ENCODE measurements around the gene ST3GAL4.

DNA sequence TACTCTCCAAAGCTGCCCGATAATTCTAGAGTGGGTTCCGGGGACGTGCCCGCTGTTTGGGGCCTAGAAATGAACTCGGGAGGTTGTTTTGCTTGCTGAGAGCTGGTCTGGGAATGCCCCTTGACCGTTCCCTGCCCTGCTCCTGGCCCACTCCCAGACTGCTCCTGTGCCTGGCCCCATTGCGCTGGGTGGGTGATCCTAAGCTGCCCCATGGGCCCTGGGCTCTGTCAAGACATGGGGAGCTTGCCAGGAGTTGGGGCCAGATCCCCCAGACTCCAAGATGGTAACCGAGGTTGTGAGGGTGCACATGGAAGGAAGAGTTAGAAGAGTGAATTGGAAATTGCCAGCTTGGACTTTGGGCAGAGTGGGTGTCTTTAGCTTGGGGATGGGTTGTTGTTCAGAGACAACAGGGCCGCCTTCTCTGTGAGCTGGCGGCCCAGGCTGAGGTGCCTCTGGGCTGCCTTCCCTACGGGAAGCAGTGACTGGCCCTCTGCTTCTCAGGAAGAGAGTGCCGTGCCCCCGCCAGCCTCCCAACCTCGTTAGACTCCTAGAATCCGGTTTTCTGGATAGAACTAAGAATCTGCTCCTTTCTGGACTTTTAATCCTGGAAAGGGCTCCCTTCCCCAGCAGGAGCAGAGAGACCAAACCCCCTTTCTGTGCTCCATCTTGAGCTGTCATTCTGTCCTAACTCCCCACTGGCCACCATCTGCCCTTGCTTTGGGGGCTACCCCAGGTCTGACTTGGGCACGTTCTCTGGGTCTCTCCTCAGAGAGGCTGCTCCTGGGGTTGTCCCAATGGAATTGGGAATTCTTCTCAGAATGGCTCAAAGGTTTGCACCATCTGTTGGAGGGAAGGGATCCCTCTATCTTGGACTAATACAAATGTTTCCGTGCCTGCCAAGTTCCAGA, 1.8 kb downstream of the ST3GAL4 start:
- TF ChIP-seq, protein P1, sequence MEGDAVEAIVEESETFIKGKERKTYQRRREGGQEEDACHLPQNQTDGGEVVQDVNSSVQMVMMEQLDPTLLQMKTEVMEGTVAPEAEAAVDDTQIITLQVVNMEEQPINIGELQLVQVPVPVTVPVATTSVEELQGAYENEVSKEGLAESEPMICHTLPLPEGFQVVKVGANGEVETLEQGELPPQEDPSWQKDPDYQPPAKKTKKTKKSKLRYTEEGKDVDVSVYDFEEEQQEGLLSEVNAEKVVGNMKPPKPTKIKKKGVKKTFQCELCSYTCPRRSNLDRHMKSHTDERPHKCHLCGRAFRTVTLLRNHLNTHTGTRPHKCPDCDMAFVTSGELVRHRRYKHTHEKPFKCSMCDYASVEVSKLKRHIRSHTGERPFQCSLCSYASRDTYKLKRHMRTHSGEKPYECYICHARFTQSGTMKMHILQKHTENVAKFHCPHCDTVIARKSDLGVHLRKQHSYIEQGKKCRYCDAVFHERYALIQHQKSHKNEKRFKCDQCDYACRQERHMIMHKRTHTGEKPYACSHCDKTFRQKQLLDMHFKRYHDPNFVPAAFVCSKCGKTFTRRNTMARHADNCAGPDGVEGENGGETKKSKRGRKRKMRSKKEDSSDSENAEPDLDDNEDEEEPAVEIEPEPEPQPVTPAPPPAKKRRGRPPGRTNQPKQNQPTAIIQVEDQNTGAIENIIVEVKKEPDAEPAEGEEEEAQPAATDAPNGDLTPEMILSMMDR (IDR thresholded peaks at IDR 0.05): no peak
- TF ChIP-seq POLR2A (IDR thresholded peaks at IDR 0.05): no peak

All from testis (tissue), 2 donors.